Measurements from ENCODE around the gene TLR9. TPM values are rescaled to one million over a fixed set of nuclear protein-coding genes. Genes with fewer than 3 reads are reported as not detected.
A peak's percentile ranks its signal among the peaks of the same experiment; 100 is the strongest.

Gene TLR9
- polyA plus RNA-seq, 3 donors, result 0.09 to 0.27 (median 0.17) TPM

GRCh38 chr3:52221563-52222318 lies 3.7 kb downstream of the TLR9 start:
- no peak for DNase-seq (ENCODE audit: extremely low read depth in 1 of 11, low read depth in 9 of 11, low spot score in 4 of 11)

DNA sequence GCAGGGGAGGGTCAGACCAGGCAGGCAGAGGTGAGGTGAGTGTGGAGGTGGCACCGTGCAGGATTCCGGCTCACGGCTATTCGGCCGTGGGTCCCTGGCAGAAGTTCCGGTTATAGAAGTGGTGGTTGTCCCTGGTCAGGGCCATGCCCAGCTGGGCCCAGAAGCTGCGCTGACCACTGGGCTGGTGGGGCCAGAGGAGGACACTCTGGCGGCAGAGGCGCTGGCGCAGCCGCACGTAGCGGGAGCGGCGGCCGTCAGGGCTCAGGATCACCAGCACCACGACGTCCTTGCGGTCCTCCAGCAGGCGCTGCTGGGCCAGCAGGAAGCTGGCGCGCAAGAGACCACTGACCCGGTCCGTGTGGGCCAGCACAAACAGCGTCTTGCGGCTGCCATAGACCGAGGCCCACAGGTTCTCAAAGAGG lies 4.3 kb downstream of the TLR9 start:
- no peak for DNase-seq (ENCODE audit: extremely low read depth in 1 of 11, low read depth in 9 of 11, low spot score in 4 of 11)

DNA sequence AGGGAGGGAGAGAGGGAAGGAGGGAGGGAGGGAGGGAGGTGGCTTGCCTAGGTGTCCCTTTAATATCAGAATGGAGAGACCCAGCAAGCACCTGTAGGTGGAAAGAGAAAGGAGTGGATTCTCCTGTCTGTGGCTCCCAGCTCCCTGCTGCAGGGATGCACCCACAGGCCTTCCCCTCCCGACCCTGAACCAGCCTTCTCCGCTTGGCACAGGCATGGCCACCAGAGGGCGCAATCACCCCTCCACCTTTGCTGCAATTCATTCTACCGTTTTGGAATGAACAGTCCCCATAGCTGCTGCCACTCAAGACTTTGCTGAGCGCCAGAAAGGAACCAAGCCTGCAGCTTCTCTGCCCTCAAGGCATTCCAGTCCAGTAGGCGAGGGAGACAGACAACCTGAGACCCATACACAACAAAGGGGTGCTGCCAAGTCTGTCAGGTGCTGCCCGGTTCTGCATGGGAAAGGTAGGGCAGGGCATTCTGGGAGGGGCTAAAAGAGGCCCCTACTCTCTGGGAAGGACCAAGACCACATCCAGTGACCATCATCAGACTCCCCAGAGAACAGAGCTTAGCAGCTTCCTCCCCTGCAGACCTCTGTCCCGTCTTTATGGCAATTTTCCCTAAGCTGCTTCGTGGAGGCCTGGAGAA lies 4.9 kb downstream of the TLR9 start:
- peak in 7 of 11 donors; percentile 64 to 75 (median 68) for DNase-seq (ENCODE audit: extremely low read depth in 1 of 11, low read depth in 9 of 11, low spot score in 4 of 11)

GRCh38 chr3:52218937-52219650 lies 6.4 kb downstream of the TLR9 start:
- DNase-seq (ENCODE audit: extremely low read depth in 1 of 11, low read depth in 9 of 11, low spot score in 4 of 11), result peak in 1 of 11 donors; percentile 47

GRCh38 chr3:52218454-52218853 lies 7.0 kb downstream of the TLR9 start:
- no peak for DNase-seq (ENCODE audit: extremely low read depth in 1 of 11, low read depth in 9 of 11, low spot score in 4 of 11)

DNA sequence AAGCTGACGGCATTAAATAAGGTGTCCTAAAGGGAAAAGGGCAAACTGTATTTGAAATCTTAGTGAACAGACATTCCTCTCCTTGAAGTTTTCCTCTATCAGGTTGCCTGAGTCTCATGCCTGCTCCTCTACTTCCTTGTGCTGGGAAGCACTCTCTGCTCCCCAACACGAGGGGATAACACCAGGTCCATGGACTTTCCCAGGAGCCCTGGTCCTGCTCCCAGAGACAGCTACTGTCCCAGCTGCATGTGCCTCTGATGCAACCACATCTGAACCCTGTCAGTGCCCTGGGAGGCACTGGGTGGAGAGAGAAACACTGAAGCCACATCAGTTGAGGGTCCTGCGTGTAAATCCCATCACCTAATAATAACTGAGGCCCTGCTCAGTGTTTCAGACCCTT lies 7.4 kb downstream of the TLR9 start:
- no peak for DNase-seq (ENCODE audit: extremely low read depth in 1 of 11, low read depth in 9 of 11, low spot score in 4 of 11)

DNA sequence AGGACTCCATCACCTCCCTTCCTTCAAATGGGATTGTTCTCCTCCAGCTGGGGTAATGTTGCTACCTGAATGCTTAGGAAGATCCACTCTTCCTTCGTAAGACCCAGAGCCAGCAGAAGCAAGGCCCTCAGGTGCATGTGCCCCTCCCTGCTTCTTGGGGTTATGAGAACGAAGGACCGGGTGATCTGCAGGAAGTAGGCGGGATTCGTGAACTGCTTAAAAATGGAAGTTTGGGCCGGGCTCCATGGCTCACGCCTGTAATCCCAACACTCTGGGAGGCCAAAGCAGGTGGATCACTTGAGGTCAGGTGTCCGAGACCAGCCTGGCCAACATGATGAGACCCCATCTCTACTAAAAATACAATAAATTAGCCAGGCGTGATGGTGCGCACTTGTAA lies 8.0 kb downstream of the TLR9 start:
- DNase-seq (ENCODE audit: extremely low read depth in 1 of 11, low read depth in 9 of 11, low spot score in 4 of 11), result no peak

GRCh38 chr3:52216585-52217408 lies 8.6 kb downstream of the TLR9 start:
- peak in 3 of 11 donors; percentile 45 to 46 (median 45) for DNase-seq (ENCODE audit: extremely low read depth in 1 of 11, low read depth in 9 of 11, low spot score in 4 of 11)

DNA sequence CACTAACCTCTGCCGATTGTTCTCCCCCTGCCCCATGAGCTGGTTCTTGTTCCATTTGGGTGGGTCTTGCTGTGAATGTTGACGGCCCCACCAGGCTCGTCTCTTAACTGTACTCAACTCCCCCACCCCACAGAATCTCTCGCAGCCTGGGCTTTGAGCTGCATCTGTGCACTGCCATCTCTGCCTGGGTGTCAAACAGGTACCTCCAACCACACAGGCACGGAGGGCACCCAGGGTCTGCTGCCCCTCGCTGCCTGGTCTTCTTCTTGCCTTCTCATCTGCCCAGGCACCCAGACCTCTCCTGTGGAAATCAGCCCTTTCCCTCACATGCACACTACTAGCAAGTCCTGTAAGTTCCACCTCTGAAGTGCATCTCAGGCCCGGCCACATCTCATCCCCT lies 10.1 kb downstream of the TLR9 start:
- DNase-seq (ENCODE audit: extremely low read depth in 1 of 11, low read depth in 9 of 11, low spot score in 4 of 11), result no peak

DNA sequence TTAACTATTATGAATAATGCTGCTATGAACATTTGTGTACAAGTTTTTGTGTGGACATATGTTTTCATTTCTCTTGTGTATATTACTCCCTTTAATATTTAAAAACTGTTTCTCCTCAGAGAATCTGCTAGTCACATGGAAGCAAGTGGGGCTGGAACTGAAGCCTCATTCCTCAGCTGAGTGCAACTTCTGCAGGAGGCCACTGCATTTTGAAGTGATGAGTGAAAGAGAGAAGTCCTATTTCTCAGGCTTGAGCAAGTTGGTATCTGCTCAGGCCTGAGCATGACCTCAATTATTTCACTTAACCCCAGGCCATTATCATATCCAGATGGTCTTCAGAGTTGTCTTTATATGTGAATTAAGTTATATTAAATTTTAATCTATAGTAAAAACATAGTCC lies 11.5 kb downstream of the TLR9 start:
- no peak for DNase-seq (ENCODE audit: extremely low read depth in 1 of 11, low read depth in 9 of 11, low spot score in 4 of 11)

DNA sequence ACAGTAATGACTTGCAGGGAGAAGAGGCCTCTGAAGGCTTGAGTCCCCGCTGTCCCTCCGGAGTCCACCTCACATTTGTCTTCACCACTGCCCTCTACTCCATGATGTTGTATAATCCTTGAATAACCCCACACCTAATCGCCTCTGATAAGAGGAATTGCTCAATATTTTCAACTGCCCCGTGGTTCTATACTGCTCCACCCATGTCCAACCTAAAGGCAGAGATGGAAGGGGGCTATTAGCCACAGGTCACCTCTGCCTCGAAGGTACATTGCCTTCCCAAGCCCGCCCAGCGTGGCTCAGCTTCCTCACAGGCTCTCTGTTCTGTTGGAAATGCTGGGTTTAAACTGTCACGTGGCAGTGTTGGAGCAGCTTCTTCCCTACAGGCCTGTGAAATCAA lies 12.4 kb downstream of the TLR9 start:
- DNase-seq (ENCODE audit: extremely low read depth in 1 of 11, low read depth in 9 of 11, low spot score in 4 of 11), result no peak

DNA sequence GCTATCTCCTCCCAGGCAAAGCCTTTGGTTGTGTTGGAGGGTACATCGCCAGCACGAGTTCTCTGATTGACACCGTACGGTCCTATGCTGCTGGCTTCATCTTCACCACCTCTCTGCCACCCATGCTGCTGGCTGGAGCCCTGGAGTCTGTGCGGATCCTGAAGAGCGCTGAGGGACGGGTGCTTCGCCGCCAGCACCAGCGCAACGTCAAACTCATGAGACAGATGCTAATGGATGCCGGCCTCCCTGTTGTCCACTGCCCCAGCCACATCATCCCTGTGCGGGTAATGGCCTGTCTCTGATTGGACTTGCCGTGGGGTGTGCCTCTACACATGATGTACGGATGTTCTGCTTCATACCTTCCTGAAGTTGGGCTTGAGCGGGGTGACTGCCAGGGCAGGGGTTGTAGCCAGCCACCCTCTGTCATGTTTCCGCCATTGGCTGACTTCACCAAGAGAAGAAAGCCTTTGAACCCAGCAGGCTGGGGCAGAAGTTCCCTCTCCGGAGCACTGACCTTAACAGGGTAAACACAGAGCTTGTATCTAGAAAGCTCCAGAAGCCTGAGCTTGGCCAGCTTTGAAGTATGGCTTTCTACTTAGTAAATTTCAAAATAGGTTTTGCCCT lies 14.1 kb downstream of the TLR9 start:
- DNase-seq (ENCODE audit: extremely low read depth in 1 of 11, low read depth in 9 of 11, low spot score in 4 of 11), result no peak

GRCh38 chr3:52210550-52211046 lies 14.8 kb downstream of the TLR9 start:
- no peak for DNase-seq (ENCODE audit: extremely low read depth in 1 of 11, low read depth in 9 of 11, low spot score in 4 of 11)

GRCh38 chr3:52210037-52210436 lies 15.4 kb downstream of the TLR9 start:
- no peak for DNase-seq (ENCODE audit: extremely low read depth in 1 of 11, low read depth in 9 of 11, low spot score in 4 of 11)

DNA sequence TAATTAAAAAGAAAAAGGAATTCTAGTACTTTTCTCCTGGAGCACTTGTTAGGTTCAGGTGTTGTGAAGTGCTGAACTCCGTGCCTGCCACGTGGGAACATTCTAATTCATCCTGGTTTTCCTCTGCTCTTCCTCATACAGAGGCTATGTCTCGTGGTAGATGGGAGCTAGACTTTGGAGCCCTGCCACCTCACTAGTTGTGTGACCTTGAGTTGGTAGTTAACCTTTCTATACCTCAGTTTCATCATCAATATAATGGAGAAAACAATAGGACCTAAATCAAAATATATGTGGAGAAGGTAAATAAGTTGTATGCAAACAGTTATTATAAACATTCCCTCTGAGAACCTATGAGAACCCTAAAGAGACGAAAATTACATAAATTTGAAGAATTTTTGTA lies 16.9 kb downstream of the TLR9 start:
- no peak for DNase-seq (ENCODE audit: extremely low read depth in 1 of 11, low read depth in 9 of 11, low spot score in 4 of 11)

- DNase-seq (ENCODE audit: extremely low read depth in 1 of 11, low read depth in 9 of 11, low spot score in 4 of 11), result no peak
Measured at GRCh38 chr3:52205727-52206372, 19.6 kb downstream of the TLR9 start.

DNA sequence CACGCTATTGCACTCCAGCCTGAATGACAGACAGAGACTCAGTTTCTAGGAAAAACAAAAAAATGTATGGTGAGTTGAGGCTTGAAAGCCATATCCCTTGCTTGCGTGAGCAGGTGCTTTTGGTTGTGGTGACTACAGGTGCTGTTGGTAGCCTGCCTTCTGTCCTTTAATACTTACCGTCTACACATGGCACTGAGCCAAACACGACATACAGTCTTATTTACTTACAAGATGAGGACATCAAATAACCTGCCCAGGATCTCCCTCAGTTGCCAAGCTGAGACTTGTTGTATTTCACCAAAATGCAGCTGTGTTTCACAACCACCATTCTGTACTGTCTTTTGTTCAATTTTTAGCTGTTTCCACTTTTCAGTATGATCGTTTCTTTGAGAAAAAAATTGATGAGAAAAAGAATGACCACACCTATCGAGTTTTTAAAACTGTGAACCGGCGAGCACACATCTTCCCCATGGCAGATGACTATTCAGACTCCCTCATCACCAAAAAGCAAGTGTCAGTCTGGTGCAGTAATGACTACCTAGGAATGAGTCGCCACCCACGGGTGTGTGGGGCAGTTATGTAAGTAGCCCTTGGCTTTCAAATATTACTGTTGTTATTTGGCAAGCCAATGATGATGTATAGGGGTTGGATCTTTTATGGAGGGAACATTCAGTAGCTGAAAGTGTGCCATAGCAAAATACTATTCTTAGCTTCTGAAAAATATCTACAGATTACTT lies 20.9 kb downstream of the TLR9 start:
- no peak for DNase-seq (ENCODE audit: extremely low read depth in 1 of 11, low read depth in 9 of 11, low spot score in 4 of 11)

GRCh38 chr3:52203701-52204100 lies 21.7 kb downstream of the TLR9 start:
- DNase-seq (ENCODE audit: extremely low read depth in 1 of 11, low read depth in 9 of 11, low spot score in 4 of 11), result no peak

All from renal cortex interstitium (tissue), 11 donors.